Central memory CD4-positive, alpha-beta T cell (primary cell): Measurements from ENCODE around the gene TMEM255B.
"Not testable (repeated sequence)": the region's sequence is repeated elsewhere in the genome, so short reads cannot be mapped to it uniquely, and the experiment has no call there.

Source experiments
- DNase-seq: peaks from one replicate; pipeline ENCODE4 v3.0.0; 2022

TMEM255B gene

GRCh38 chr13:113749967-113750366, 9.1 kb upstream of the TMEM255B start:
- DNase-seq = no peak

- DNase-seq = no peak
Measured at GRCh38 chr13:113750554-113751399, 8.2 kb upstream of the TMEM255B start.

- DNase-seq = no peak
Measured at GRCh38 chr13:113751491-113751890, 7.5 kb upstream of the TMEM255B start.

GRCh38 chr13:113752211-113752986, 6.6 kb upstream of the TMEM255B start:
- DNase-seq = not testable (repeated sequence)

- no peak for DNase-seq
Measured at GRCh38 chr13:113753171-113753570, 5.9 kb upstream of the TMEM255B start.

- DNase-seq = no peak
Measured at GRCh38 chr13:113754242-113754641, 4.8 kb upstream of the TMEM255B start.

- DNase-seq = no peak
Measured at GRCh38 chr13:113754691-113755090, 4.3 kb upstream of the TMEM255B start.

GRCh38 chr13:113756441-113757097, 2.5 kb upstream of the TMEM255B start:
- DNase-seq = no peak

GRCh38 chr13:113759525-113760137, 605 bp downstream of the TMEM255B start:
- no peak for DNase-seq

GRCh38 chr13:113761136-113761535, 2.1 kb downstream of the TMEM255B start:
- DNase-seq = no peak

- DNase-seq = no peak
Measured at GRCh38 chr13:113762075-113762474, 3.0 kb downstream of the TMEM255B start.

GRCh38 chr13:113762538-113762937, 3.5 kb downstream of the TMEM255B start:
- DNase-seq = no peak

GRCh38 chr13:113763254-113763653, 4.2 kb downstream of the TMEM255B start:
- DNase-seq = no peak

GRCh38 chr13:113763961-113764792, 5.2 kb downstream of the TMEM255B start:
- no peak for DNase-seq

GRCh38 chr13:113764793-113765563, 6.0 kb downstream of the TMEM255B start:
- no peak for DNase-seq

- DNase-seq = no peak
Measured at GRCh38 chr13:113765564-113765910, 6.5 kb downstream of the TMEM255B start.

GRCh38 chr13:113766035-113766800, 7.2 kb downstream of the TMEM255B start:
- no peak for DNase-seq

GRCh38 chr13:113767366-113767765, 8.3 kb downstream of the TMEM255B start:
- no peak for DNase-seq

- DNase-seq = no peak
Measured at GRCh38 chr13:113768018-113768905, 9.2 kb downstream of the TMEM255B start.
